ENCODE results near the gene TASL.
A peak's percentile ranks its signal among the peaks of the same experiment; 100 is the strongest.

- TF ChIP-seq CTCF (IDR thresholded peaks at IDR 0.05) = peak; percentile 55
- no peak for TF ChIP-seq EZH2 (IDR thresholded peaks at IDR 0.05)
These were observed 7.1 kb downstream of the TASL start for GRCh38 chrX:30570505-30570904.
